Stomach (tissue), 4 donors: ENCODE data around the gene ADSS1.

Source experiments
- CTCF ChIP-seq, 7 experiments: fragments of 450-650 bp in 4 of 7; fragments of 200-600 bp in 3 of 7; sonication (generic) in 3 of 7; IDR thresholded peaks; one replicate each; pipeline ENCODE4 v1.5.1; 2016 to 2019; ENCODE audit warnings: antibody characterized with exemption in 7 of 7, control low read depth in 2 of 7, mild to moderate bottlenecking in 1 of 7
- EP300 ChIP-seq: sonication (generic); formaldehyde crosslinking; IDR thresholded peaks from one replicate; pipeline ENCODE4 v1.6.1; 2017; ENCODE audit warnings: antibody characterized with exemption
- POLR2A ChIP-seq, 4 donors: fragments of 450-650 bp; IDR thresholded peaks; one replicate each; pipeline ENCODE4 v1.6.1; 2016; ENCODE audit warnings: antibody characterized with exemption in 4 of 4, control low read depth in 2 of 4, mild to moderate bottlenecking in 1 of 4, moderate library complexity in 1 of 4
- POLR2AphosphoS5 ChIP-seq, 3 donors: sonication (generic); formaldehyde crosslinking; IDR thresholded peaks; one replicate each; pipeline ENCODE4 v1.6.1; 2016; ENCODE audit warnings: antibody characterized with exemption in 3 of 3

- TF ChIP-seq POLR2A (IDR thresholded peaks at IDR 0.05) (no peak), CTCF (IDR thresholded peaks at IDR 0.05) (peak in 1 of 7 experiments; percentile 8), EP300 (no peak), POLR2AphosphoS5 (IDR thresholded peaks at IDR 0.05) (no peak)
These were observed 49.8 kb downstream of the ADSS1 start for GRCh38 chr14:104773505-104774452.
